GM12872 (cell line): ENCODE data around the gene SCN5A.
A peak's percentile ranks its signal among the peaks of the same experiment; 100 is the strongest.

Experiments used
- CTCF ChIP-seq: IDR thresholded peaks from 3 replicates; pipeline ENCODE4 v1.5.1; 2011; ENCODE audit warnings: low read depth, mild to moderate bottlenecking, low read length, moderate library complexity; ENCODE audit not compliant: insufficient read depth

The SCN5A gene

GRCh38 chr3:38526792-38527191 lies 122.7 kb downstream of the SCN5A start:
- TF ChIP-seq CTCF, result no peak

- no peak for TF ChIP-seq CTCF
Measured at GRCh38 chr3:38524141-38524739, 125.2 kb downstream of the SCN5A start.

- TF ChIP-seq CTCF, result no peak
Measured at GRCh38 chr3:38522002-38522401, 127.5 kb downstream of the SCN5A start.

- TF ChIP-seq CTCF, result peak; percentile 96
Measured at GRCh38 chr3:38521391-38521987, 128.0 kb downstream of the SCN5A start.

- no peak for TF ChIP-seq CTCF
Measured at GRCh38 chr3:38519651-38520050, 129.8 kb downstream of the SCN5A start.

GRCh38 chr3:38519000-38519399 lies 130.5 kb downstream of the SCN5A start:
- TF ChIP-seq CTCF, result no peak

GRCh38 chr3:38516669-38517068 lies 132.8 kb downstream of the SCN5A start:
- TF ChIP-seq CTCF, result no peak
